Renal pelvis (tissue), 4 donors: Measurements from ENCODE around the gene DRAM1. TPM values are rescaled to one million over a fixed set of nuclear protein-coding genes. Genes with fewer than 3 reads are reported as not detected.
A peak's percentile ranks its signal among the peaks of the same experiment; 100 is the strongest.
"Not testable (repeated sequence)": the region's sequence is repeated elsewhere in the genome, so short reads cannot be mapped to it uniquely, and the experiment has no call there.

Experiments used
- DNase-seq: peaks from one replicate; pipeline ENCODE4 v3.0.0-alpha.2; 2013
- polyA plus RNA-seq, 3 donors: library from polyadenylated mRNA; unstranded; fragments of 120-200 nt; gene quantifications; one replicate each; pipeline ENCODE4 v1.2.1, GENCODE V29; 2013; ENCODE audit not compliant: insufficient read length in 3 of 3

DRAM1 gene
- polyA plus RNA-seq, 3 donors: 15.5 to 22.0 (median 20.9) TPM

GRCh38 chr12:101855976-101856375 lies 21.4 kb upstream of the DRAM1 start:
- no peak for DNase-seq

GRCh38 chr12:101856614-101857013 lies 20.8 kb upstream of the DRAM1 start:
- not testable (repeated sequence) for DNase-seq

GRCh38 chr12:101857043-101857558 lies 20.3 kb upstream of the DRAM1 start:
- peak; percentile 35 for DNase-seq

- DNase-seq: no peak
Measured at GRCh38 chr12:101858361-101858760, 19.0 kb upstream of the DRAM1 start.

DNA sequence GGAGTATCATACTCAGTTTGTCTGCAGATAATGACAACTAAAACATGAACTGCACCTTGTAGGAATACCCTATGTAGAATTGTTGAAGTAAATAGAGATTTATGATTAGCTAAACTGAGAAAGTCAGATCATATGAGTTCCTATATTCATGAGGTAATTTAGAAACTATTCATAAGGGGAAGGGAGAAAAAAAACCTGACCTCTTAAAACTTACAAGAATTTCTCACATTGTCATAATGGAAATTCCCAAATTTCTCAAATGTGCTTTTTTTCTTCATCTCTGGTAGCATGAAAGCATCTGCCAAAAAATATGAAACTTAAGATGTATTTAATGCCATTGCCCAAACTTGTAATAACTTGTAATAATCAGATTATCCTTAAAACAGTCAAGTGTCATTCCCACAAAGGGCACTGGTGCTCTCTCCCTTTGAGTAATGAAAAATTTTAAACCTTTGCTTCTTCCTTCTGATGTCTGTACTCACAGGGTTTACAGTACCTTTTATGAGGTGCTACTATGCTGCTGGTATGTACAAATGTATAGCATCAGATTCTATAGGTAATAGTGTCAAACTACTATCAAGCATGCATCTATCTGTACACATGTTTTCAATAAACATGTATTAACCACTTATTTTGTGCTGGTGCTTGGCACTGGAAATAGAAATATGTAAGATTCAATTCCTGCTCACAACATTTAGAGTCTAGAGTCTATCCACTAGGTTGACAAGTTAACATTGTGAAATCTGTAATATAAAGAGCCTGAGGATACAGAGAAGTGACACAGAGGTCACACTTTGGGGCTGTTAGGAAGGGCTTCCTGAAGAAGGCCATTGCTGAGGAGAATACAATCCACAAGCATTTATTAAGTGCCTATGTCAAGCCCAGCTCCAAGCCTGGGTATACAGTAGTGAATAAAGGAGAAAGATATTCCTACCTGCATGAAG lies 17.4 kb upstream of the DRAM1 start:
- DNase-seq: no peak

DNA sequence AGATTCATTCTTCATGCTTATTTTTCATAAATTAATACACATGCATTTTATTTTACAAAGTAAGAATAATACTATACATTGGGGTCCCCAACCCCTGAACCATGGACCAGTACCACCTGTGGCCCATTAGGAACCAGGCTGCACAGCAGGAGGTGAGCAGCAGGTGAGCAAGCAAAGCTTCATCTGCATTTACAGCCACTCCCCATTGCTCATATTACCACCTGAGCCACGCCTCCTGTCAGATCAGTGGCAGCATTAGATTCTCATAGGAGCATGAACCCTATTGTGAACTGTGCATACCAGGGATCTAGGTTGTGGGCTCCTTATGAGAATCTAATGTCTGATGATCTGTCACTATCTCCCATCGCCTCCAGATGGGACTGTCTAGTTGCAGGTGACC lies 15.7 kb upstream of the DRAM1 start:
- DNase-seq: not testable (repeated sequence)

DNA sequence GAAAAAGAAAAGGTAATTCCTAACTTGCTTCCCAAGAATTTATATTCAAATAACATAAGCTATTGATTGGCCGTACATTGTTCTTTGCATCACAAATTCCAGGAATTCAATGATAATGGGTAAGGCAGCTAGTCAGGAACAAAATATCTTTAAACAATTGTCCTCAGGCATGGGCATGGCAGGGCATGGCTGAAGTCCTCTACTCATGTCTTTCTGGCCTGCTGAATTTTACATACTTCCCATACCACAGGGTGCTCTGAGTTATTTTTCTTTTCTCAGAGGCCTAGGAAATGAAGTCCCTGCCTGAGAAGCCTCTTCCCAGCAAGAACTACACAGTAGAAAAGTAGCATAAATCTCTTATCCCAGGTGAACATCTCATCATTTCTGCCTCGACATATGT lies 15.1 kb upstream of the DRAM1 start:
- no peak for DNase-seq

GRCh38 chr12:101863981-101864380 lies 13.4 kb upstream of the DRAM1 start:
- no peak for DNase-seq

GRCh38 chr12:101866615-101867373 lies 10.6 kb upstream of the DRAM1 start:
- DNase-seq: no peak

DNA sequence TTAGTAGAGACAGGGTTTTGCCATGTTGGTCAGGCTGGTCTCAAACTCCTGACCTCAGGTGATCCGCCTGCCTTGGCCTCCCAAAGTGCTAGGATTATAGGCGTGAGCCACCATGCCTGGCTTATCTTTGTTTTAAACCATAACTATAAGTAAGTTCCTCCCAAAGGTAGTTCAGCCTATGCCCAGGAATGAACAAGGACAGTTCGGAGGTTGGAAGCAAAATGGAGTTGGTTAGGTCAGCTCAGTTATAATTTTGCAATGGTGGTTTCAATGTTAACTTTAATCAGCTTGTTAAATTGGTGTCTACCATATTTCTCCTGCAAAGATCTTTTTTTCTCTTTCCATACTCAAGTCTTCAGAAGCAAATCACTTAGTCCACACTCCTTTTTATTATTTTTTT lies 9.8 kb upstream of the DRAM1 start:
- DNase-seq: not testable (repeated sequence)

DNA sequence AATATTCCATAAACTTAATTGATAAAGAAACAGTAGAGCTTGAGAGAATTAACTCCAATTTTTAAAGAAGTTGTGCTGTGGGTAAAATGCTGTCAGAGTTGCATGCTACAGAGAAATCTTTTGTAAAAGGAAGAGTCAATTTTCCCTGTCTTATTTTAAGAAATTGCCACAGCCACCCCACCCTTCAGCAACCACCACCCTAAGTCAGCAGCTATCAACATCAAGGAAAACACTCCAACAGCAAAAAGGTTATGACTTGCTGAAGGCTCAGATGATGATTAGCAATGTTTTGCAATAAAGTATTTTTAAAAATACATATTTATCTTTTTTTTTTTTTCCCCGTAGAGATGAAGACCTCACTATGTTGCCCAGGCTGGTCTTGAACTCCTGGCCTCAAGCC lies 6.5 kb upstream of the DRAM1 start:
- DNase-seq: no peak

DNA sequence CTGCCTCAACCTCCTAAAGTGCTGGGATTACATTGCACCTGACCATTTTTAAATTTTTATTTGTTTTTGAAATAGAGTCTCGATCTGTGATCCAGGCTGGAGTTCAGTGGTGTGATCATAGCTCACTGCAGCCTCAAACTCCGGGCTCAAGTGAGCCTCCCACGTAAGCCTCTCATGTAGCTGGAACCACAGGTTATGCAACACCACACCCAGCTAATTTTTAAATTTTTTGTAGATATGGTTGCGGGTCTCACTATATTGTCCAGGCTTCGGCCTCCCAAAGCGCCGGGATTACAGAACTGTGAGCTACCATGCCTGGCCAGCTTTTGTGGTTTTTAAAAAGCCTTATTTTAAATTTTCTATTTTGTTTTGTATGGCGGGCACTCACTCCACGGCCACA lies 2.2 kb upstream of the DRAM1 start:
- no peak for DNase-seq

GRCh38 chr12:101876322-101876860 lies 989 bp upstream of the DRAM1 start:
- no peak for DNase-seq

- no peak for DNase-seq
Measured at GRCh38 chr12:101877806-101878242, 444 bp downstream of the DRAM1 start.

- DNase-seq: no peak
Measured at GRCh38 chr12:101878243-101878821, 952 bp downstream of the DRAM1 start.

GRCh38 chr12:101880769-101881168 lies 3.4 kb downstream of the DRAM1 start:
- no peak for DNase-seq

GRCh38 chr12:101881228-101881627 lies 3.8 kb downstream of the DRAM1 start:
- no peak for DNase-seq

GRCh38 chr12:101884174-101884573 lies 6.8 kb downstream of the DRAM1 start:
- no peak for DNase-seq

DNA sequence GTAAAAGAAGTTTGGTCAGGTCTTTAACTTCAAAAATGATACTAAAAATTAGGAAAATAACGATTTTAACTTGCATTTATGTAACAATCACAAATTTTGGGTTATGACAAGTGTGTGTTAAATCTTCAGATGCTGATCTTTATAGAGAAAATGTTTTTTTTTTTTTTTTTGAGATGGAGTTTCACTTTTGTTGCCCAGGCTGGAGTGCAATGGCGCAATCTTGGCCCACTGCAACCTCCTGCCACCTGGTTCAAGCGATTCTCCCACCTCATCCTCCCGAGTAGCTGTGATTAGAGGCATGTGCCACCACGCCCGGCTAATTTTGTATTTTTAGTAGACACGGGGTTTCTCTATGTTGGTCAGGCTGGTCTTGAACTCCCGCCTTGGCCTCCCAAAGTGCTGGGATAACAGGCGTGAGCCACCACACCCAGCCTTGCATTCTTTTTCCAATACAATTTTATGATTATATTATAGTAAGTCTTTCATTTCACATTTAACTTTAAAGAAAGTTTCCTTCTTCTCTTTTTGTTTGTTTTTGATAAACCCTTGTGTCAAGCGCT lies 7.5 kb downstream of the DRAM1 start:
- DNase-seq: not testable (repeated sequence)

DNA sequence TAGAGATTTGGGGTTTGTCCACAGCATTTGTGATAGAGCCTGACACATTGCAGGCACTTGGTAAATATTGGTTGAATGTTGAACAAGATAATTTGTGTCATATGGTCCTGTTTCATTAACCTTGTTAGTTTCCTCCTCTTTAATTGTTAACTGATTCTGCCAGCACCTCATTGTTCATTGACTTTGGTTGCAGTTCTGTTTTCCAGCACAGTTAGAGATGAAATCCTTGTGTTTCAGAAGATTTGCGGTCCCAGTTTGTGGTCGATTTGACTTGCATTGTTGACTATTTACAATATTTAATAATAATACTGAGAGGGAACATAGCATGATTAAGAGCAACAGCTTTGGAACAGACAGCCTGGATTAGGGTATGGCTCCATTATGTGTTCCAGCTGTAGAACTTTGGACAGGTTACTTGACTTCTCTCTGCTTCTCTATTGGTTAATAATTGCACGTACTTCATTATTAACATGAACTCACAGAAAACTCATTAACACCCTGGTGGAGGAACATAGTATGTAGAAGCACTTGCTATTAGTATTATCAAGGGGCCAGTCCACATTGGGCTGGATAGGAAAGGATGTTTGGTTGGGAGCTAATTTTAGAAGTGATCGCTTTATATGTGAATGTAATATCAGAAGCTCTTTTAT lies 8.7 kb downstream of the DRAM1 start:
- no peak for DNase-seq

DNA sequence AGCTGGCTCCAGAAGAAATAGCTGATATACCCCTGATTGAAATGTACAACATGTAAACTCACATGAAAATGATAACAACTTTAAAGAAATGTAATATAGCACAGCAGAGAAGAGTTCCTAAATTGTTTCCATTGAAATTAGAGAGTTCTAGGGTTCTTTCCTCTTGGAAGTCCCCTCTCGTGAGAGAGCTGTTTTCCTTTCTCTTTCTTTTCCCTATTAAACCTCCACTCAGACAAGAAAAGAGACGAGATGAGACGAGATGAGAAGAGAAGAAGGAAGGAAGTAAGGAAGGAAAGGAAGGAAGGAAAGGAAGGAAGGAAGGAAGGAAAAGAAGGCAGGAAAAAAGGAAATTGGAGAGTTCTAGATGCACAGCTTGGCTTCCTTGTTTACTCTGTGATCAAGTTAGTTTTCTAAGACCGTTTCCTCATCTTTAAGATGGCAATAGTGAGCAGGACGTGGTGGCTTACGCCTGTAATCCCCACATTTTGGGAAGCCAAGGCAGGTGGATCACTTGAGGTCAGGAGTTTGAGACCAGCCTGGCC lies 11.9 kb downstream of the DRAM1 start:
- no peak for DNase-seq
